PC-9 (cell line): ENCODE measurements around the gene KRT15. TPM values are rescaled to one million over a fixed set of nuclear protein-coding genes. Genes with fewer than 3 reads are reported as not detected.

ENCODE experiments used
- BruUV-seq: library from RNA; stranded (reverse); fragments of 400-500 nt; replicated peaks from 2 replicates; lab custom pipeline; 2021; lab: Mats Ljungman, UMichigan
- CTCF ChIA-PET: fragments of 300-600 bp; sonication (Branson Sonifier 250); formaldehyde crosslinking; loops from one replicate; lab custom pipeline; 2022; ENCODE audit warnings: antibody characterized with exemption; lab: Charles Lee
- POLR2A ChIA-PET: fragments of 300-600 bp; sonication (Branson Sonifier 250); formaldehyde crosslinking; loops from one replicate; lab custom pipeline; 2022; ENCODE audit warnings: antibody characterized with exemption; ENCODE audit not compliant: unreplicated experiment; lab: Charles Lee
- DNase-seq, 2 experiments: peaks; one replicate each; pipeline versions ENCODE4 v3.0.0 to v3.0.0-alpha.2; 2015 to 2022; ENCODE audit warnings: mixed read lengths in 1 of 2
- H2AFZ ChIP-seq: fragments of 200-600 bp; sonication (generic); 2 replicates; pipeline ENCODE4 v1.8.1; 2017; ENCODE audit warnings: antibody characterized with exemption
- H3F3A ChIP-seq: fragments of 200-600 bp; sonication (generic); 2 replicates; pipeline ENCODE4 v1.8.1; 2017; ENCODE audit warnings: antibody characterized with exemption, mild to moderate bottlenecking, low read depth; ENCODE audit not compliant: insufficient read depth
- H3K27ac ChIP-seq: fragments of 200-600 bp; sonication (generic); 2 replicates; pipeline ENCODE4 v1.6.1; 2016; ENCODE audit warnings: mixed run types
- H3K27me3 ChIP-seq: fragments of 200-600 bp; sonication (generic); 2 replicates; pipeline ENCODE4 v1.6.1; 2016; ENCODE audit warnings: low read depth, mixed run types; ENCODE audit not compliant: insufficient read depth
- H3K36me3 ChIP-seq: fragments of 200-600 bp; sonication (generic); 2 replicates; pipeline ENCODE4 v1.6.1; 2016; ENCODE audit warnings: low read depth, mixed run types
- H3K4me1 ChIP-seq: fragments of 200-600 bp; sonication (generic); replicated peaks from 2 replicates; pipeline ENCODE4 v1.6.1; 2016; ENCODE audit warnings: mixed run types; ENCODE audit not compliant: insufficient read depth
- H3K4me2 ChIP-seq: fragments of 200-600 bp; sonication (generic); 2 replicates; pipeline ENCODE4 v1.6.1; 2017; ENCODE audit warnings: mixed run types
- H3K4me3 ChIP-seq: fragments of 200-600 bp; sonication (generic); 2 replicates; pipeline ENCODE4 v1.6.1; 2016; ENCODE audit warnings: mixed run types
- H3K79me2 ChIP-seq: fragments of 200-600 bp; sonication (generic); 2 replicates; pipeline ENCODE4 v1.6.1; 2017; ENCODE audit warnings: low read depth, mixed run types
- H3K9me2 ChIP-seq: fragments of 200-600 bp; sonication (generic); 2 replicates; pipeline ENCODE4 v1.8.1; 2017; ENCODE audit warnings: mild to moderate bottlenecking; ENCODE audit not compliant: insufficient read depth
- H3K9me3 ChIP-seq: fragments of 200-600 bp; sonication (generic); 2 replicates; pipeline ENCODE4 v1.8.1; 2016; ENCODE audit warnings: low read depth; ENCODE audit not compliant: insufficient read depth
- H4K20me1 ChIP-seq: fragments of 200-600 bp; sonication (generic); 2 replicates; pipeline ENCODE4 v1.8.1; 2017; ENCODE audit not compliant: insufficient read depth
- EZH2 ChIP-seq: fragments of 200-600 bp; sonication (generic); IDR thresholded peaks from 2 replicates; pipeline ENCODE4 v1.8.0; 2017; ENCODE audit warnings: antibody characterized with exemption, low read depth
- intact Hi-C: fragments of 100-400 bp; cut with micrococcal nuclease; formaldehyde crosslinking; loops from one replicate; pipeline ENCODE4 v1.10.0; 2022; ENCODE audit not compliant: unreplicated experiment
- total RNA-seq: library from RNA; stranded (reverse); gene quantifications from 2 replicates; pipeline ENCODE4 v1.2.3, GENCODE V29; 2021
- TF ChIP-seq, protein P1 (sequence below): fragments of 200-600 bp; sonication (generic); conservative IDR thresholded peaks from 2 replicates; pipeline ENCODE4 v1.6.1; 2017; ENCODE audit warnings: mixed run types, antibody characterized with exemption, mild to moderate bottlenecking, moderate library complexity

Gene KRT15
- total RNA-seq, 1 experiment from 2014 or later, result 41.9 TPM

DNA sequence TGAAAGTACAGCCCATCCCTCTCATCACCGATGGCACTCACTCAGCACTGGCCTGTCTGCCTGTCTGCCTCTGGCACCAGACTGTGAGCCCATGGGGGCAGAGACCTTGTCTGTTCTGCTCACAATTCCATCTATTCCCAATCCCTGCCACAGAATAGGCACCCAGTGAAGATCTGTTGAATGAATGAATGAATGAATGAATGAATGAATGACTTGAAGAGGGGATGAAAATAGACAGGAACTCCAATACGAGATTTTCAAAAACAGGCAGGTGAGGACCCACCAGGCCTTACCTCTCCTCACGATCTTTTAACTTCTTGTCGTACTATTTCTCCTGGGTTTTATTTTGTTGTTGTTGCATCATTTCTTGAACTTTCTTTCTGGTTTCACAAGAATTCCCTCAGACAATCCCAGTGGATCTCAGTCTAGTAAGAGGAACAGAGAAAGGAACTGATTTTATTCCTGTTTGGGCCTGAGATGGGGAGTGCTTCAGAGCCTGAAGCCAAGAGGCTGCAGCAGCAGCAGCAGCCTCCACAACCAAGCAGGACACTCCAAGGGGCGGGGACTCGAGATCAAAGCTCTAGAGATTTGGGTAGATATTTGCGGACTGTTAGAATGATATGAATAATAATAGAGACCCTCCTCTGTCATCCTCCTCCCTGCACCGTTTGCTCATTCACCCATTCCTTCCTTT is 35.4 kb upstream of the KRT15 start:
- no peak for DNase-seq
- Histone ChIP-seq H4K20me1 (no peaks in the 10 kb centered on the region), H3F3A (peaks cover 42% of the 10 kb centered on the region), H3K36me3 (no peaks in the 10 kb centered on the region), H3K79me2 (no peaks in the 10 kb centered on the region), H3K4me3 (no peak overlapping the region), H3K4me1 (peaks cover 55% of the 10 kb centered on the region), H3K9me3 (no peaks in the 10 kb centered on the region), H3K27me3 (no peaks in the 10 kb centered on the region), H3K9me2 (no peaks in the 10 kb centered on the region), H2AFZ (no peak overlapping the region), H3K27ac (no peak overlapping the region), H3K4me2 (no peak overlapping the region)
- intact Hi-C loops, result no loop called here
- BruUV-seq, result no TSS peak
- ChIA-PET POLR2A (no interaction called here), CTCF (no interaction called here)
- TF ChIP-seq EZH2, result no peak
- TF ChIP-seq, protein P1, sequence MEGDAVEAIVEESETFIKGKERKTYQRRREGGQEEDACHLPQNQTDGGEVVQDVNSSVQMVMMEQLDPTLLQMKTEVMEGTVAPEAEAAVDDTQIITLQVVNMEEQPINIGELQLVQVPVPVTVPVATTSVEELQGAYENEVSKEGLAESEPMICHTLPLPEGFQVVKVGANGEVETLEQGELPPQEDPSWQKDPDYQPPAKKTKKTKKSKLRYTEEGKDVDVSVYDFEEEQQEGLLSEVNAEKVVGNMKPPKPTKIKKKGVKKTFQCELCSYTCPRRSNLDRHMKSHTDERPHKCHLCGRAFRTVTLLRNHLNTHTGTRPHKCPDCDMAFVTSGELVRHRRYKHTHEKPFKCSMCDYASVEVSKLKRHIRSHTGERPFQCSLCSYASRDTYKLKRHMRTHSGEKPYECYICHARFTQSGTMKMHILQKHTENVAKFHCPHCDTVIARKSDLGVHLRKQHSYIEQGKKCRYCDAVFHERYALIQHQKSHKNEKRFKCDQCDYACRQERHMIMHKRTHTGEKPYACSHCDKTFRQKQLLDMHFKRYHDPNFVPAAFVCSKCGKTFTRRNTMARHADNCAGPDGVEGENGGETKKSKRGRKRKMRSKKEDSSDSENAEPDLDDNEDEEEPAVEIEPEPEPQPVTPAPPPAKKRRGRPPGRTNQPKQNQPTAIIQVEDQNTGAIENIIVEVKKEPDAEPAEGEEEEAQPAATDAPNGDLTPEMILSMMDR, result no peak

DNA sequence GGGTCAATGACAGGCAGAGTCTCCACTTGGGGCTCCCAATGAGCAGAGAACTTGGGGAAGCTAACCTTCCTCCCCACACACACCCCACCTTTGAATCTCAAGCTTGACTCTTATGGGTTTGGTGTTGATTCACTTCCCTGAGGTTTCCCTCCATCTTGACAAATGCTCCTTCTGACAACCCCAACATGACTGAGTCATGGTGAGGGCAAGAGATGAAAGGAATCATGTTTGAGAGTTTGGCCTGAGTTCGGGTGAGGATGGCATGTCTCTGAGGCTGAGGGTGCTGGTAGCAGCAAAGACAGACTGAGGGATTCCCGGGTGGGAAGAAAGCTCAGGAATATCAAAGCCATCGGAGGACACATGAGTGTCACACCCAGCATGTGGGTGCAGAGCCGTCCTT is 34.5 kb upstream of the KRT15 start:
- no peak overlapping the region for H2AFZ ChIP-seq
- ChIA-PET CTCF (interaction anchor here (0.6 kb wide), 1 partner anchor 95 kb away, joined by 6 read pairs; no protein-coding TSS in a partner anchor), POLR2A (no interaction called here)
- no peaks in the 10 kb centered on the region for H3K79me2 ChIP-seq
- no peak for TF ChIP-seq EZH2
- TF ChIP-seq, protein P1, result no peak
- DNase-seq, result no peak
- intact Hi-C loops, result no loop called here
- H3F3A ChIP-seq, result peaks cover 51% of the 10 kb centered on the region
- H3K27ac ChIP-seq, result no peak overlapping the region
- no peak overlapping the region for H3K4me2 ChIP-seq
- H3K27me3 ChIP-seq, result no peaks in the 10 kb centered on the region
- no peak overlapping the region for H3K4me3 ChIP-seq
- H4K20me1 ChIP-seq, result no peaks in the 10 kb centered on the region
- no peaks in the 10 kb centered on the region for H3K9me3 ChIP-seq
- H3K9me2 ChIP-seq, result no peaks in the 10 kb centered on the region
- H3K36me3 ChIP-seq, result no peaks in the 10 kb centered on the region
- no TSS peak for BruUV-seq
- peaks cover 61% of the 10 kb centered on the region for H3K4me1 ChIP-seq

DNA sequence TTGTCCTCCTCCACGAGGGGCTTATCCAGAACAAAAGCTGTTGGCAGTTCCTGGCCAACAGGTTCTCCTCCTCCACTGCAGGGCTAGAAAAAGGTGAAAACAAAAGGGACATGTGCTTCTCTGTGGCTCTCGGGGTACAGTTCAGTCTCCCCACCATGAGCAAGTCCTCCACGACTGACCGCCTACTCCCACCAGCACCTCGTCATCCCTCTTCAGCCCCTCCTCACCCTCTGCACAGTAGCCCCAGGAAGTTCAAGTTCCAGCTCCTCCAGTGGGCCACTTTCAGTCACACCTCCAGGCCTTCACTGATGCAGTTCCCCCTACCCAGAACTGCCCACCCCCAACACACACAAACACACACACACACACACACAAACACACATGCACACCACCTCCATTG is 33.8 kb upstream of the KRT15 start:
- ChIA-PET POLR2A (no interaction called here), CTCF (interaction anchor here (0.6 to 1.2 kb wide), 2 partner anchors 38 to 110 kb away, joined by 3 to 7 read pairs; no protein-coding TSS in a partner anchor)
- no peaks in the 10 kb centered on the region for H4K20me1 ChIP-seq
- H3K9me2 ChIP-seq, result no peaks in the 10 kb centered on the region
- no peaks in the 10 kb centered on the region for H3K79me2 ChIP-seq
- H3K4me1 ChIP-seq, result peaks cover 66% of the 10 kb centered on the region
- no peak overlapping the region for H3K4me2 ChIP-seq
- TF ChIP-seq, protein P1, result no peak
- no peak for TF ChIP-seq EZH2
- no peak overlapping the region for H3K27ac ChIP-seq
- H3K9me3 ChIP-seq, result no peaks in the 10 kb centered on the region
- H3K4me3 ChIP-seq, result no peak overlapping the region
- no peak overlapping the region for H2AFZ ChIP-seq
- DNase-seq, result no peak
- intact Hi-C loops, result no loop called here
- BruUV-seq, result no TSS peak
- H3F3A ChIP-seq, result peaks cover 54% of the 10 kb centered on the region
- no peaks in the 10 kb centered on the region for H3K36me3 ChIP-seq
- no peaks in the 10 kb centered on the region for H3K27me3 ChIP-seq
